H1 (cell line): ENCODE measurements around the gene DOK3. TPM values are rescaled to one million over a fixed set of nuclear protein-coding genes. Genes with fewer than 3 reads are reported as not detected.
A peak's percentile ranks its signal among the peaks of the same experiment; 100 is the strongest.

Experiments used
- ASH2L ChIP-seq: fragments of 200-600, 300-600 bp; sonication (generic); IDR thresholded peaks from one replicate; pipeline ENCODE4 v1.7.1; 2017; ENCODE audit warnings: low read length
- ATF2 ChIP-seq: IDR thresholded peaks from 2 replicates; pipeline ENCODE4 v1.6.1; 2012; ENCODE audit warnings: low read length, inconsistent platforms
- BACH1 ChIP-seq: IDR thresholded peaks from 2 replicates; pipeline ENCODE4 v1.6.1; 2012; ENCODE audit warnings: low read length, improper control_type of control experiment
- BCL11A ChIP-seq, 2 experiments: IDR thresholded peaks; one replicate each; pipeline ENCODE4 v1.6.1; 2011; ENCODE audit warnings: low read depth in 2 of 2, low read length in 2 of 2, mild to moderate bottlenecking in 2 of 2
- CEBPB ChIP-seq: IDR thresholded peaks from 2 replicates; pipeline ENCODE4 v1.6.1; 2012; ENCODE audit warnings: low read depth, low read length
- CHD1 ChIP-seq: IDR thresholded peaks from 2 replicates; pipeline ENCODE4 v1.6.1; 2012; ENCODE audit warnings: low read depth, low read length, improper control_type of control experiment
- FOSL1 ChIP-seq: IDR thresholded peaks from 2 replicates; pipeline ENCODE4 v1.6.1; 2011; ENCODE audit warnings: mild to moderate bottlenecking, low read depth, low read length, moderate library complexity; ENCODE audit not compliant: insufficient read depth
- HDAC2 ChIP-seq, 2 experiments: fragments of 300-600 bp in 1 of 2; sonication (generic) in 1 of 2; IDR thresholded peaks; 2 replicates each; pipeline ENCODE4 v1.6.1; 2011 to 2012; ENCODE audit warnings: low read depth in 2 of 2, low read length in 2 of 2, mild to moderate bottlenecking in 2 of 2, moderate library complexity in 2 of 2, borderline replicate concordance in 1 of 2, inconsistent platforms in 1 of 2
- HDAC6 ChIP-seq: IDR thresholded peaks from one replicate; pipeline ENCODE4 v1.7.1; 2012; ENCODE audit warnings: low read depth, mild to moderate bottlenecking, inconsistent platforms, low read length, moderate library complexity
- KDM1A ChIP-seq: fragments of 200-600, 300-600 bp; sonication (generic); IDR thresholded peaks from 2 replicates; pipeline ENCODE4 v1.7.1; 2016; ENCODE audit warnings: mild to moderate bottlenecking, low read length, borderline replicate concordance
- KDM4A ChIP-seq: IDR thresholded peaks from one replicate; pipeline ENCODE4 v1.7.1; 2012; ENCODE audit warnings: low read depth, mild to moderate bottlenecking, moderate library complexity, low read length, inconsistent platforms; ENCODE audit not compliant: severe bottlenecking
- POLR2A ChIP-seq, 2 experiments: IDR thresholded peaks; 1 replicate in 1 of 2; 2 replicates in 1 of 2; pipeline ENCODE4 v1.6.1; 2011; ENCODE audit warnings: low read depth in 2 of 2, low read length in 2 of 2, mild to moderate bottlenecking in 2 of 2; ENCODE audit errors: control extremely low read depth in 1 of 2
- POLR2AphosphoS5 ChIP-seq: IDR thresholded peaks from 2 replicates; pipeline ENCODE4 v1.6.1; 2011; ENCODE audit warnings: low read depth, low read length
- POU5F1 ChIP-seq: IDR thresholded peaks from 2 replicates; pipeline ENCODE4 v1.6.1; 2011; ENCODE audit warnings: low read depth, mild to moderate bottlenecking, low read length, moderate library complexity
- RBBP5 ChIP-seq: IDR thresholded peaks from 2 replicates; pipeline ENCODE4 v1.7.1; 2012; ENCODE audit warnings: low read depth, mild to moderate bottlenecking, inconsistent platforms, low read length, moderate library complexity, borderline replicate concordance
- RXRA ChIP-seq: IDR thresholded peaks from 2 replicates; pipeline ENCODE4 v1.6.1; 2011; ENCODE audit warnings: low read depth, mild to moderate bottlenecking, low read length, moderate library complexity; ENCODE audit not compliant: insufficient read depth
- SAP30 ChIP-seq: fragments of 300-600 bp; sonication (generic); IDR thresholded peaks from 2 replicates; pipeline ENCODE4 v1.7.1; 2012; ENCODE audit warnings: low read length, moderate library complexity, mild to moderate bottlenecking, inconsistent platforms; ENCODE audit not compliant: insufficient read depth, insufficient replicate concordance
- SIX5 ChIP-seq: IDR thresholded peaks from 2 replicates; pipeline ENCODE4 v1.6.1; 2011; ENCODE audit warnings: mild to moderate bottlenecking, low read depth, low read length
- SP2 ChIP-seq: IDR thresholded peaks from 2 replicates; pipeline ENCODE4 v1.6.1; 2012; ENCODE audit warnings: mild to moderate bottlenecking, low read length, inconsistent platforms
- TAF1 ChIP-seq: IDR thresholded peaks from 2 replicates; pipeline ENCODE4 v1.6.1; 2011; ENCODE audit warnings: mild to moderate bottlenecking, low read depth, low read length
- TCF12 ChIP-seq: IDR thresholded peaks from 2 replicates; pipeline ENCODE4 v1.6.1; 2011; ENCODE audit warnings: low read depth, mild to moderate bottlenecking, low read length
- USF2 ChIP-seq: IDR thresholded peaks from 2 replicates; pipeline ENCODE4 v1.6.1; 2011; ENCODE audit warnings: low read length, improper control_type of control experiment
- polyA plus RNA-seq, 7 experiments: library from polyadenylated mRNA; depleted of rRNA in 3 of 7; stranded (reverse) in 5 of 7; unstranded in 2 of 7; fragments of >200 nt in 5 of 7; fragments of 200-250 nt in 2 of 7; gene quantifications; 1 replicate in 5 of 7; 2 replicates in 1 of 7; 4 replicates in 1 of 7; pipeline versions ENCODE4 v1.2.1 to v1.2.3, GENCODE V29; 2011 to 2013; ENCODE audit warnings: missing spikeins in 2 of 7, mixed read lengths in 2 of 7
- total RNA-seq: library from RNA; stranded (reverse); fragmentation: NEBNext Ultra II Directional; extraction: Animal tissue kit (Norgen Biotek cat#: 25700); gene quantifications from 2 replicates; pipeline ENCODE4 v1.2.1, GENCODE V29; 2021

The DOK3 gene
- total and polyA plus RNA-seq, 2 of the 8 experiments (the other 6 are each of a cell fraction or from before 2014, with no cell fraction given), result 4.2 to 6.4 TPM

GRCh38 chr5:177497292-177498012, 12.2 kb downstream of the DOK3 start, which contains the start of gene PDLIM7 (continued):
- TF ChIP-seq HDAC6 (no peak), USF2 (no peak), POLR2AphosphoS5 (peak; percentile 58), KDM4A (no peak), KDM1A (peak; percentile 98), CHD1 (no peak), POLR2A (IDR thresholded peaks at IDR 0.05; ENCODE audit: control extremely low read depth in 1 of 2, low read depth in 2 of 2, low read length in 2 of 2) (peak in 1 of 2 experiments; percentile 91; a peak in 1 of 3 replicates), SAP30 (no peak), FOSL1 (peak; percentile 47; the same call in 1 of the 2 replicates), RXRA (no peak), SP2 (no peak), BACH1 (no peak; the same call in 1 of the 2 replicates), RBBP5 (no peak), SIX5 (no peak), TAF1 (peak; percentile 95), HDAC2 (IDR thresholded peaks at IDR 0.05; ENCODE audit: borderline replicate concordance in 1 of 2, low read depth in 2 of 2, low read length in 2 of 2) (peak in 1 of 2 experiments; percentile 90; a peak in 2 of 4 replicates), ASH2L (peak; percentile 36), ATF2 (no peak; the same call in 1 of the 2 replicates), POU5F1 (no peak), TCF12 (no peak), BCL11A (IDR thresholded peaks at IDR 0.05; ENCODE audit: low read depth in 2 of 2, low read length in 2 of 2) (no peak), CEBPB (no peak)
